C4-2B (cell line): ENCODE results near the gene MEIOB.

Experiments
- ZFX ChIP-seq: fragments of 450-650 bp; IDR thresholded peaks from 2 replicates; pipeline ENCODE4 v1.6.1; 2017
- TF ChIP-seq, protein P1 (sequence below): fragments of 450-650 bp; conservative IDR thresholded peaks from 2 replicates; pipeline ENCODE4 v1.5.1; 2017; ENCODE audit warnings: mild to moderate bottlenecking

DNA sequence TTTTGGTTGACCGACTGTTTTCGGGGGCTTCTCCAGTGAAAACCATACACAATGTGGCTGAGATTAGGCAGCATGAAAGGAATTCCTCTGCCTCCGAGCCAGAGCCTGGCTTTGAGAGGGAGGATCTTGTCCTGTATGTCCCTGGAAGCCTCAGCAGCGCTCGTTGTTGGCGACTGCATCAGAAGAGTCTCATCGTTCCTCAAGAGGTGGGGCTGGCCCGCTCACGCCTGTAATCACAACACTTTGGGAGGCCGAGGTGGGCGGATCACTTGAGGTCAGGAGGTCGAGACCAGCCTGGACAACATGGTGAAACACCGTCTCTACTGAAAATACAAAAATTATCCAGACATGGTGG is 31.2 kb upstream of the MEIOB start:
- no peak for TF ChIP-seq ZFX
- TF ChIP-seq, protein P1, sequence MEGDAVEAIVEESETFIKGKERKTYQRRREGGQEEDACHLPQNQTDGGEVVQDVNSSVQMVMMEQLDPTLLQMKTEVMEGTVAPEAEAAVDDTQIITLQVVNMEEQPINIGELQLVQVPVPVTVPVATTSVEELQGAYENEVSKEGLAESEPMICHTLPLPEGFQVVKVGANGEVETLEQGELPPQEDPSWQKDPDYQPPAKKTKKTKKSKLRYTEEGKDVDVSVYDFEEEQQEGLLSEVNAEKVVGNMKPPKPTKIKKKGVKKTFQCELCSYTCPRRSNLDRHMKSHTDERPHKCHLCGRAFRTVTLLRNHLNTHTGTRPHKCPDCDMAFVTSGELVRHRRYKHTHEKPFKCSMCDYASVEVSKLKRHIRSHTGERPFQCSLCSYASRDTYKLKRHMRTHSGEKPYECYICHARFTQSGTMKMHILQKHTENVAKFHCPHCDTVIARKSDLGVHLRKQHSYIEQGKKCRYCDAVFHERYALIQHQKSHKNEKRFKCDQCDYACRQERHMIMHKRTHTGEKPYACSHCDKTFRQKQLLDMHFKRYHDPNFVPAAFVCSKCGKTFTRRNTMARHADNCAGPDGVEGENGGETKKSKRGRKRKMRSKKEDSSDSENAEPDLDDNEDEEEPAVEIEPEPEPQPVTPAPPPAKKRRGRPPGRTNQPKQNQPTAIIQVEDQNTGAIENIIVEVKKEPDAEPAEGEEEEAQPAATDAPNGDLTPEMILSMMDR, result no peak
